Measurements from ENCODE around the gene TUBGCP6.

The TUBGCP6 gene

GRCh38 chr22:50269970-50270665, 25.3 kb upstream of the TUBGCP6 start, which contains the start of gene MAPK11:
TSS of gene MAPK11 (minus strand) at chr22:50270380. CDS start at chr22:50270292, 88 bp downstream.
- TF ChIP-seq CTCF (IDR thresholded peaks at IDR 0.05) = no peak

- TF ChIP-seq CTCF (IDR thresholded peaks at IDR 0.05) = no peak
Measured at GRCh38 chr22:50269573-50269969, 24.7 kb upstream of the TUBGCP6 start.

GRCh38 chr22:50268655-50269113, 23.9 kb upstream of the TUBGCP6 start:
- no peak for TF ChIP-seq CTCF (IDR thresholded peaks at IDR 0.05)

GRCh38 chr22:50267591-50268390, 23.0 kb upstream of the TUBGCP6 start:
- TF ChIP-seq CTCF (IDR thresholded peaks at IDR 0.05) = no peak

GRCh38 chr22:50266994-50267393, 22.2 kb upstream of the TUBGCP6 start:
- no peak for TF ChIP-seq CTCF (IDR thresholded peaks at IDR 0.05)

- no peak for TF ChIP-seq CTCF (IDR thresholded peaks at IDR 0.05)
Measured at GRCh38 chr22:50264946-50265669, 20.3 kb upstream of the TUBGCP6 start.

GRCh38 chr22:50264104-50264745, 19.4 kb upstream of the TUBGCP6 start:
- TF ChIP-seq CTCF (IDR thresholded peaks at IDR 0.05) = no peak
